Ovary (tissue), 9 donors: ENCODE data around the gene CDKAL1. TPM values are rescaled to one million over a fixed set of nuclear protein-coding genes. Genes with fewer than 3 reads are reported as not detected.

Experiments used
- DNase-seq, 5 donors: peaks; one replicate each; pipeline ENCODE4 v3.0.0-alpha.2; 2019 to 2020
- H3K27ac ChIP-seq, 2 donors: fragments of 200-600 bp; one replicate each; pipeline versions ENCODE4 v1.5.1 to v1.8.0; 2019 to 2022
- H3K27me3 ChIP-seq: fragments of 200-600 bp; one replicate; pipeline ENCODE4 v1.8.0; 2022
- H3K36me3 ChIP-seq: fragments of 200-600 bp; sonication (generic); one replicate; pipeline ENCODE4 v1.5.1; 2019
- H3K4me1 ChIP-seq: one replicate; pipeline ENCODE4 v1.8.1; 2013; ENCODE audit warnings: mild to moderate bottlenecking, moderate library complexity; ENCODE audit not compliant: insufficient read depth
- H3K4me3 ChIP-seq: fragments of 200-600 bp; sonication (generic); one replicate; pipeline ENCODE4 v1.5.1; 2017
- H3K9me3 ChIP-seq, 2 donors: fragments of 200-600 bp in 1 of 2; sonication (generic) in 1 of 2; one replicate each; pipeline versions ENCODE4 v1.5.1 to v1.8.1; 2013 to 2019; ENCODE audit warnings: mild to moderate bottlenecking in 1 of 2, moderate library complexity in 1 of 2
- CTCF ChIP-seq, 3 donors: fragments of 450-650 bp in 2 of 3; fragments of 200-600 bp in 1 of 3; IDR thresholded peaks; one replicate each; pipeline versions ENCODE4 v1.5.1 to v1.8.0; 2016 to 2022; ENCODE audit warnings: antibody characterized with exemption in 3 of 3, mild to moderate bottlenecking in 1 of 3
- EP300 ChIP-seq: sonication (generic); formaldehyde crosslinking; IDR thresholded peaks from one replicate; pipeline ENCODE4 v1.6.1; 2017; ENCODE audit warnings: antibody characterized with exemption
- POLR2A ChIP-seq: fragments of 450-650 bp; IDR thresholded peaks from one replicate; pipeline ENCODE4 v1.6.1; 2017; ENCODE audit warnings: antibody characterized with exemption, mild to moderate bottlenecking, moderate library complexity
- WGBS, 3 donors: extraction: QIAGEN DNeasy Blood & Tissue Kit in 1 of 3; methylation state at CpG; one replicate each; pipeline versions ENCODE4 v1.1.5 to v1.1.7; 2013 to 2017; 5-methylcytosine and 5-hydroxymethylcytosine counted together
- intact Hi-C, 4 donors: fragments of 100-400 bp; cut with DNase I; formaldehyde crosslinking; loops; one replicate each; pipeline versions ENCODE4 v1.11.0 to v1.15.1; 2022 to 2023
- polyA plus RNA-seq, 2 donors: library from polyadenylated mRNA; stranded (reverse); fragments of 200-250 nt in 1 of 2; fragments of 350-450 nt in 1 of 2; fragmentation: Illumina TruSeq in 1 of 2; extraction: RNeasy Lipid Tissue Mini Kit (QIAGEN cat#74804) in 1 of 2; gene quantifications; one replicate each; pipeline ENCODE4 v1.2.3, GENCODE V29; 2013 to 2014
- total RNA-seq, 7 donors: library from RNA; depleted of rRNA in 2 of 7; stranded (reverse); fragments of >200 nt in 2 of 7; fragmentation: NEBNext Ultra II Directional in 3 of 7; extraction: Animal tissue kit (Norgen Biotek cat#: 25700) in 3 of 7; gene quantifications; one replicate each; pipeline versions ENCODE4 v1.1.0 to v1.2.4, GENCODE V29; 2016 to 2023
- donor health status: DM: no; HTN: no; CAD: no; lungs with moderate emphysema.
- donor health status: DM: no; HTN: no; CAD: no.
- donor health status: Bipolar disorder and iron deficiency.
- donor health status: DM: yes; HTN: yes; CAD: no.
- donor health status: DM: no; HTN: no; CAD: no.
- donor health status: DM: yes; HTN: yes; CAD: no.

CDKAL1 gene
- total and polyA plus RNA-seq, 9 donors, result 6.8 to 21.3 (median 18.9) TPM

DNA sequence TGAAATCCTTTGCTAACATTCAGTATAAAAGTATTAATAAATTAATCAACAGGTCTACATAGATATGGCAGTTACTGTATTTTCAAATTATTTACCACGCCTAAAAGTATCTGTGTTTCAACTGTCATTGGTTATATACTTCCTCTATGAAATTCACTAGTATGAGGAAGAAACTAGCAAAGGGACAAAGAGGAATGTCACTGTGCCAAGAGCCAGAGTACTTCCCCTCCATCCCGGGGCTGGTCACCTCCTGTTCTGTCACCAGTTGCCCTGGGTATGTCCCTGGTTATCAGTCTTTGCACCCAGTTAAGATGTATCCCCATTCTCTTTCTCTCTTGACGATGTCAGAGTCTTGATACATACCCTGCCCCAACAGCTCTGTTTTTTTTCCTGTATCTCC, 582.5 kb downstream of the CDKAL1 start:
- TF ChIP-seq CTCF (IDR thresholded peaks at IDR 0.05) (no peak), POLR2A (no peak), EP300 (no peak)
- no peak for DNase-seq
- Histone ChIP-seq H3K27ac (no peak overlapping the region), H3K27me3 (no peaks in the 10 kb centered on the region), H3K9me3 (no peaks in the 10 kb centered on the region), H3K4me1 (peaks cover 6% of the 10 kb centered on the region), H3K4me3 (no peak overlapping the region), H3K36me3 (no peaks in the 10 kb centered on the region)
- WGBS, 3 donors, result 94 to 96% (median 94%) methylated on average over 3 of the region's 3 CpGs
- intact Hi-C loops, result no loop called here

GRCh38 chr6:21118216-21118780, 584.0 kb downstream of the CDKAL1 start:
- 91 to 94% (median 92%) methylated on average over 5 of the region's 5 CpGs for WGBS, 3 donors
- Histone ChIP-seq H3K4me1 (peaks cover 4% of the 10 kb centered on the region), H3K9me3 (no peaks in the 10 kb centered on the region), H3K4me3 (no peak overlapping the region), H3K27me3 (no peaks in the 10 kb centered on the region), H3K27ac (no peak overlapping the region), H3K36me3 (no peaks in the 10 kb centered on the region)
- TF ChIP-seq POLR2A, result no peak
- no peak for TF ChIP-seq EP300
- no peak for TF ChIP-seq CTCF (IDR thresholded peaks at IDR 0.05)
- intact Hi-C loops, result no loop called here
- no peak for DNase-seq

DNA sequence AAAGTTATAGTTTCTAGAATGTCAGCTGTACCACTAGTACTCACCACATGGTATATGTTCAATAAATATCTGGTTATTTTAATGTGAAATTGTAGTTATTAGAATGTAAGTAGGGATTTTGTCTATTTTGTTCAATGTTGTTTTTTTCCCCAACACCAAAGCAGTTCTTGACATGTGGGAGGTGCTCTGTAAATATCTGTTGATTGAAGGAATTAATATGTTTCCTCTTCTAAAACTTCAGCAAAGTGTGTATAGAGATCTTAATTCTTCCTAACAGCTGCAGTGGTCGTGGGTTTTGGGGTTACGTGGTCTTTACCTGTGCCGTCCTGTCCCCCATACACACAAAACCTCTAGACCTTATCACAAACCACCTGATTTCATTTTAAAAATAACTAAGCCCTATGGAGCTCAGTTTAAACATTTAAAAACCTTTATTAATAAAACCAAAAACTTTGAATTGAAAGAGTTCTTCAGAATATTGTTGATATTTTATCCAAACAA, 587.4 kb downstream of the CDKAL1 start:
- H3K27me3 ChIP-seq, result no peaks in the 10 kb centered on the region
- no peak overlapping the region for H3K4me3 ChIP-seq
- DNase-seq, result no peak
- H3K36me3 ChIP-seq, result no peaks in the 10 kb centered on the region
- no peak overlapping the region for H3K27ac ChIP-seq
- WGBS, 3 donors, result 91 to 94% (median 92%) methylated on average over 3 of the region's 3 CpGs
- intact Hi-C loops, result no loop called here
- H3K9me3 ChIP-seq, result no peaks in the 10 kb centered on the region
- TF ChIP-seq EP300 (no peak), POLR2A (no peak), CTCF (IDR thresholded peaks at IDR 0.05) (no peak)
- H3K4me1 ChIP-seq, result no peaks in the 10 kb centered on the region

- intact Hi-C loops, result no loop called here
- no peaks in the 10 kb centered on the region for H3K4me1 ChIP-seq
- no peaks in the 10 kb centered on the region for H3K36me3 ChIP-seq
- no peaks in the 10 kb centered on the region for H3K27me3 ChIP-seq
- 63 to 72% (median 65%) methylated on average over 4 of the region's 4 CpGs for WGBS, 3 donors
- no peak overlapping the region for H3K4me3 ChIP-seq
- TF ChIP-seq CTCF (IDR thresholded peaks at IDR 0.05) (no peak), EP300 (no peak), POLR2A (no peak)
- H3K27ac ChIP-seq, result no peak overlapping the region
- H3K9me3 ChIP-seq, result no peaks in the 10 kb centered on the region
- no peak for DNase-seq
Measured at GRCh38 chr6:21123507-21124436, 589.5 kb downstream of the CDKAL1 start.
